HG03039 (cell line): ENCODE data around the gene FAM120C.

Source experiments
- ATAC-seq: cut with Tn5 transposase; IDR thresholded peaks from one replicate; pipeline ENCODE4 v1.9.1; 2021; ENCODE audit warnings: mild to moderate bottlenecking, moderate library complexity; ENCODE audit not compliant: unreplicated experiment

The FAM120C gene

GRCh38 chrX:54157561-54157960, 25.5 kb downstream of the FAM120C start:
- ATAC-seq = no peak

GRCh38 chrX:54134269-54134668, 48.8 kb downstream of the FAM120C start:
- no peak for ATAC-seq

- ATAC-seq = no peak
Observed at GRCh38 chrX:54116391-54116790, 66.7 kb downstream of the FAM120C start.

- ATAC-seq = no peak
Observed at GRCh38 chrX:54093571-54093970, 89.5 kb downstream of the FAM120C start.

GRCh38 chrX:54093159-54093558, 89.9 kb downstream of the FAM120C start:
- no peak for ATAC-seq

GRCh38 chrX:54090880-54091279, 92.2 kb downstream of the FAM120C start:
- ATAC-seq = no peak

GRCh38 chrX:54089191-54089590, 93.9 kb downstream of the FAM120C start:
- ATAC-seq = no peak

GRCh38 chrX:54087661-54088060, 95.4 kb downstream of the FAM120C start:
- no peak for ATAC-seq

- no peak for ATAC-seq
Observed at GRCh38 chrX:54085666-54086065, 97.4 kb downstream of the FAM120C start.

GRCh38 chrX:54076903-54077302, 106.2 kb downstream of the FAM120C start:
- ATAC-seq = no peak

- no peak for ATAC-seq
Observed at GRCh38 chrX:54074826-54075225, 108.2 kb downstream of the FAM120C start.

GRCh38 chrX:54067766-54068165, 115.3 kb downstream of the FAM120C start:
- ATAC-seq = no peak

- no peak for ATAC-seq
Observed at GRCh38 chrX:54066841-54067240, 116.2 kb downstream of the FAM120C start.

GRCh38 chrX:54064564-54064963, 118.5 kb downstream of the FAM120C start:
- ATAC-seq = no peak

- no peak for ATAC-seq
Observed at GRCh38 chrX:54063361-54063760, 119.7 kb downstream of the FAM120C start.

- no peak for ATAC-seq
Observed at GRCh38 chrX:54049801-54050200, 133.3 kb downstream of the FAM120C start.

- no peak for ATAC-seq
Observed at GRCh38 chrX:54048412-54048811, 134.6 kb downstream of the FAM120C start.

GRCh38 chrX:54045563-54046228, 137.4 kb downstream of the FAM120C start:
- ATAC-seq = no peak

GRCh38 chrX:54044877-54045338, 138.1 kb downstream of the FAM120C start:
- no peak for ATAC-seq

- ATAC-seq = peak; percentile 77
Observed at GRCh38 chrX:54044126-54044876, 138.8 kb downstream of the FAM120C start, which contains the start of gene PHF8. PHF8 (minus strand) TSS chrX:54044473; CDS start chrX:54042728, 1,745 bp downstream.

- peak; percentile 9 for ATAC-seq
Observed at GRCh38 chrX:54043541-54044125, 139.4 kb downstream of the FAM120C start.

GRCh38 chrX:54043056-54043455, 140.0 kb downstream of the FAM120C start:
- ATAC-seq = no peak
